Measurements from ENCODE around the gene ERC1.

ERC1 gene

GRCh38 chr12:1277905-1278304 is 286.9 kb downstream of the ERC1 start:
- Histone ChIP-seq H3K9me3 (no peaks in the 10 kb centered on the region), H3K27me3 (no peaks in the 10 kb centered on the region), H3K4me1 (ENCODE audit: control insufficient read depth in 1 of 2, insufficient read depth in 1 of 2, low read depth in 1 of 2, low read length in 1 of 2) (peaks cover 14 to 19% of the 10 kb centered on the region in 2 experiments), H3K36me3 (no peaks in the 10 kb centered on the region), H3K27ac (no peak overlapping the region), H3K4me3 (ENCODE audit: low read depth in 1 of 2, low read length in 1 of 2) (no peak overlapping the region)
- no peak for TF ChIP-seq CTCF (IDR thresholded peaks at IDR 0.05)

- no peak for TF ChIP-seq CTCF (IDR thresholded peaks at IDR 0.05)
- H3K9me3 ChIP-seq = no peaks in the 10 kb centered on the region
- no peaks in the 10 kb centered on the region for H3K27me3 ChIP-seq
- H3K4me3 ChIP-seq (ENCODE audit: low read depth in 1 of 2, low read length in 1 of 2) = no peak overlapping the region
- peaks cover 14 to 19% of the 10 kb centered on the region in 2 experiments for H3K4me1 ChIP-seq (ENCODE audit: control insufficient read depth in 1 of 2, insufficient read depth in 1 of 2, low read depth in 1 of 2, low read length in 1 of 2)
- H3K36me3 ChIP-seq = no peaks in the 10 kb centered on the region
- no peak overlapping the region for H3K27ac ChIP-seq
Observed at GRCh38 chr12:1279050-1279449, 288.0 kb downstream of the ERC1 start.

DNA sequence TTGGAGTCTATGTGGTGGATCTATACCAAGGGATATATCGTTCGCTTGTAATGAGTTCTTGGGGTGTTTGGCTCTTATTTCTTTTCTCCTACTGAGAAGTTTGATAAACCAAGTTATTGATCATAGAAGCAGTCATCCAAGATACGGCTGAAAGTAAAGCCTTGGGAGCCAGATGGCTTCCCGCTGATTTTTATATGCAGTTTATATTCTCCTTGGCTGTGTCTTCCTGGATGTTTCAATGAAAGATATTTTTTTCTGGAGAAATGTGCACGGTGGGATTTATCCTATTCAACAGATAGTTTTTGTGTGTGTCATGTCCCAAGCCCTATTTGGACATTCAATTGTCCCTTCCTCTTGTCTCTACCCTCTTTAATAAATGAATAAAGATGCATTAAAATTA is 289.0 kb downstream of the ERC1 start:
- TF ChIP-seq CTCF (IDR thresholded peaks at IDR 0.05) = no peak
- Histone ChIP-seq H3K27me3 (no peaks in the 10 kb centered on the region), H3K4me3 (ENCODE audit: low read depth in 1 of 2, low read length in 1 of 2) (no peak overlapping the region), H3K27ac (no peak overlapping the region), H3K9me3 (no peaks in the 10 kb centered on the region), H3K36me3 (no peaks in the 10 kb centered on the region), H3K4me1 (ENCODE audit: control insufficient read depth in 1 of 2, insufficient read depth in 1 of 2, low read depth in 1 of 2, low read length in 1 of 2) (peaks cover 14 to 19% of the 10 kb centered on the region in 2 experiments)

GRCh38 chr12:1281683-1282366 is 290.8 kb downstream of the ERC1 start:
- no peak overlapping the region for H3K27ac ChIP-seq
- no peak for TF ChIP-seq CTCF (IDR thresholded peaks at IDR 0.05)
- no peaks in the 10 kb centered on the region for H3K9me3 ChIP-seq
- no peaks in the 10 kb centered on the region for H3K36me3 ChIP-seq
- no peak overlapping the region for H3K4me3 ChIP-seq (ENCODE audit: low read depth in 1 of 2, low read length in 1 of 2)
- peaks cover 14 to 19% of the 10 kb centered on the region in 2 experiments for H3K4me1 ChIP-seq (ENCODE audit: control insufficient read depth in 1 of 2, insufficient read depth in 1 of 2, low read depth in 1 of 2, low read length in 1 of 2)
- no peaks in the 10 kb centered on the region for H3K27me3 ChIP-seq

DNA sequence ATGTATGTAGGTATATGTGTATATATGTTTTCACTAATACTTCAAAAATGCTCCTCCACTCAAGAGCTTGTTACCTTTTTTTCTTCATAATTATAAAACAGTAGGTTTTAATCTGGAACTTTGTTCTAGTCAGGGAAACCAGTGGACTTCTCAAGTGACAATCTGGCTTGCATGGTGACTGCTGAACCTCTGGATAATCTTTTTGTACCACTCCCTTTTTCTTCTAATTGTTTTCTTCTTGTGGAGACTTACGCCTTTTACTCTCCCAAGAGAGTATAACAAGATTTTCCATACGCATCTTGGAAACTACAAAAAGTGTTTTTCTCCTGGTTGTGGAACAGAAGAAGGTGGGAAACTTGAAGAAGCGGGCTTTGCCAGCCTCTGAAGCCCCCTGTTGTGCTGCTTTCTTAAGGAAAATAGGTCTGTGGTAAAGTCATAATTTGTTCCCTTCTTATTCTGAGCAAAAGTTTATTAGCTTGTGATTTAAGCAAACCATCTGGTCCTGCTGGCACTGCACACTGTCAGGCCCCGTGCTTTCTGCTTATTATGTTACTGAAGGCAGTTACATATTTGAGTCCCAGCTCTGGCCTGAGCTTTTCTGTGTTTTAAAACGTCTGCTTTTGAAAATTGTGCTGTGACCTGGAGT is 291.8 kb downstream of the ERC1 start:
- no peak overlapping the region for H3K27ac ChIP-seq
- H3K4me3 ChIP-seq (ENCODE audit: low read depth in 1 of 2, low read length in 1 of 2) = no peak overlapping the region
- no peaks in the 10 kb centered on the region for H3K9me3 ChIP-seq
- no peaks in the 10 kb centered on the region for H3K27me3 ChIP-seq
- no peak for TF ChIP-seq CTCF (IDR thresholded peaks at IDR 0.05)
- H3K36me3 ChIP-seq = no peaks in the 10 kb centered on the region
- H3K4me1 ChIP-seq (ENCODE audit: control insufficient read depth in 1 of 2, insufficient read depth in 1 of 2, low read depth in 1 of 2, low read length in 1 of 2) = peaks cover 14 to 18% of the 10 kb centered on the region in 2 experiments
